CD14-positive monocyte (primary cell): ENCODE results near the gene UGT1A8. TPM values are rescaled to one million over a fixed set of nuclear protein-coding genes. Genes with fewer than 3 reads are reported as not detected.

Experiments
- DNase-seq, 3 donors: peaks; one replicate each; pipeline ENCODE4 v3.0.0-alpha.2; 2011 to 2022
- H2AFZ ChIP-seq: 2 replicates; pipeline ENCODE4 v1.6.0; 2012; ENCODE audit warnings: mild to moderate bottlenecking, low read depth, low read length, inconsistent platforms; ENCODE audit not compliant: insufficient read depth, poor library complexity, severe bottlenecking
- H3K27ac ChIP-seq, 2 donors: 1 replicate in 1 of 2; 2 replicates in 1 of 2; pipeline ENCODE4 v1.5.1; 2012 to 2013; ENCODE audit warnings: low read length in 2 of 2, control low read depth in 1 of 2, inconsistent platforms in 1 of 2, low read depth in 1 of 2, mild to moderate bottlenecking in 1 of 2
- H3K27me3 ChIP-seq, 2 donors: one replicate each; pipeline versions ENCODE4 v1.6.0 to v1.6.1; 2011 to 2013; ENCODE audit warnings: low read length in 2 of 2; ENCODE audit not compliant: control insufficient read depth in 2 of 2, insufficient read depth in 2 of 2
- H3K36me3 ChIP-seq, 2 donors: replicated peaks in 1 of 2; 1 replicate in 1 of 2; 2 replicates in 1 of 2; pipeline versions ENCODE4 v1.5.1 to v1.6.1; 2012 to 2013; ENCODE audit warnings: low read length in 2 of 2, control low read depth in 1 of 2, inconsistent platforms in 1 of 2, mild to moderate bottlenecking in 1 of 2; ENCODE audit not compliant: insufficient read depth in 2 of 2, control insufficient read depth in 1 of 2
- H3K4me1 ChIP-seq, 2 donors: 1 replicate in 1 of 2; 2 replicates in 1 of 2; pipeline versions ENCODE4 v1.5.1 to v1.6.1; 2012 to 2013; ENCODE audit warnings: low read length in 2 of 2, control low read depth in 1 of 2, inconsistent platforms in 1 of 2, mild to moderate bottlenecking in 1 of 2, moderate library complexity in 1 of 2; ENCODE audit not compliant: insufficient read depth in 2 of 2, control insufficient read depth in 1 of 2
- H3K4me2 ChIP-seq: replicated peaks from 2 replicates; pipeline ENCODE3; 2012; ENCODE audit warnings: low read length, moderate library complexity, mild to moderate bottlenecking; ENCODE audit not compliant: poor library complexity, severe bottlenecking; ENCODE audit errors: extremely low read depth
- H3K4me3 ChIP-seq, 3 experiments: fragments of 200-600 bp in 1 of 3; sonication (generic) in 1 of 3; replicated peaks in 1 of 3; 1 replicate in 2 of 3; 2 replicates in 1 of 3; pipeline ENCODE4 v1.5.1; 2011 to 2013; ENCODE audit warnings: low read length in 3 of 3, mild to moderate bottlenecking in 3 of 3, control low read depth in 2 of 3, low read depth in 2 of 3, inconsistent platforms in 1 of 3, moderate library complexity in 1 of 3
- H3K79me2 ChIP-seq: 2 replicates; pipeline ENCODE4 v1.6.0; 2012; ENCODE audit warnings: mild to moderate bottlenecking, control low read depth, inconsistent platforms, low read length, moderate library complexity; ENCODE audit not compliant: insufficient read depth
- H3K9ac ChIP-seq: 2 replicates; pipeline ENCODE4 v1.6.0; 2017; ENCODE audit warnings: low read length, mild to moderate bottlenecking; ENCODE audit not compliant: insufficient read depth, poor library complexity, severe bottlenecking
- H3K9me3 ChIP-seq, 2 donors: replicated peaks in 1 of 2; 1 replicate in 1 of 2; 2 replicates in 1 of 2; pipeline versions ENCODE4 v1.5.1 to v1.6.1; 2012 to 2013; ENCODE audit warnings: low read length in 2 of 2, control low read depth in 1 of 2; ENCODE audit not compliant: control insufficient read depth in 1 of 2, insufficient read depth in 1 of 2
- H4K20me1 ChIP-seq: 2 replicates; pipeline ENCODE4 v1.6.0; 2012; ENCODE audit warnings: mild to moderate bottlenecking, low read length, control low read depth, moderate library complexity; ENCODE audit not compliant: insufficient read depth
- H3K27ac Mint-ChIP-seq, 7 donors: one replicate each; pipeline ENCODE4 v1.8.0; 2020; ENCODE audit warnings: mild to moderate bottlenecking in 7 of 7, mixed read lengths in 7 of 7, moderate library complexity in 6 of 7, inconsistent platforms in 2 of 7
- H3K27me3 Mint-ChIP-seq, 3 donors: one replicate each; pipeline ENCODE4 v1.8.0; 2021 to 2022; ENCODE audit warnings: low read depth in 3 of 3, mild to moderate bottlenecking in 3 of 3, mixed read lengths in 3 of 3, moderate library complexity in 3 of 3, inconsistent platforms in 1 of 3
- H3K36me3 Mint-ChIP-seq, 2 donors: one replicate each; pipeline ENCODE4 v1.8.0; 2020; ENCODE audit warnings: mixed read lengths in 2 of 2, inconsistent platforms in 1 of 2, mild to moderate bottlenecking in 1 of 2
- H3K4me1 Mint-ChIP-seq: one replicate; pipeline ENCODE4 v1.8.0; 2020; ENCODE audit warnings: mild to moderate bottlenecking, mixed read lengths
- H3K4me3 Mint-ChIP-seq, 2 donors: one replicate each; pipeline ENCODE4 v1.8.0; 2020; ENCODE audit warnings: mild to moderate bottlenecking in 2 of 2, mixed read lengths in 2 of 2, moderate library complexity in 1 of 2
- H3K9me3 Mint-ChIP-seq, 7 donors: one replicate each; pipeline ENCODE4 v1.8.0; 2020 to 2022; ENCODE audit warnings: mixed read lengths in 7 of 7, mild to moderate bottlenecking in 6 of 7, moderate library complexity in 6 of 7, inconsistent platforms in 2 of 7
- CTCF ChIP-seq: fragments of 200-600 bp; IDR thresholded peaks from one replicate; pipeline ENCODE4 v1.8.0; 2022; ENCODE audit warnings: antibody characterized with exemption, mild to moderate bottlenecking
- WGBS: methylation state at CpG from one replicate; pipeline ENCODE4 v1.1.5; 2013; ENCODE audit warnings: missing lambda C conversion rate; ENCODE audit not compliant: insufficient coverage; 5-methylcytosine and 5-hydroxymethylcytosine counted together
- intact Hi-C, 2 donors: fragments of 100-400 bp; cut with micrococcal nuclease; formaldehyde crosslinking; loops; one replicate each; pipeline versions ENCODE4 v1.15.0 to v1.15.1; 2023
- polyA plus RNA-seq, 3 donors: library from polyadenylated mRNA; depleted of rRNA in 1 of 3; unstranded in 2 of 3; stranded (reverse) in 1 of 3; fragments of 300-500 nt in 2 of 3; fragments of >200 nt in 1 of 3; fragmentation: Illumina TruSeq in 2 of 3; gene quantifications; 1 replicate in 2 of 3; 2 replicates in 1 of 3; pipeline ENCODE4 v1.2.3, GENCODE V29; 2012 to 2021

The UGT1A8 gene
- polyA plus RNA-seq, 3 donors: not detected

GRCh38 chr2:233692648-233693047 lies 75.2 kb downstream of the UGT1A8 start, which contains the start of gene UGT1A6:
Gene UGT1A6 (plus strand): TSS chr2:233692890. CDS start chr2:233693005, 115 bp downstream.
- no peak within 1 kb of the TSS for H3K27ac ChIP-seq
- Mint-ChIP-seq H3K4me3 (no peak within 1 kb of the TSS), H3K4me1 (no peaks in the 10 kb centered on the region), H3K36me3 (no peaks in the 10 kb centered on the region), H3K9me3 (peaks cover 0 to 6% (median 1%) of the 10 kb centered on the region in 7 donors), H3K27me3 (peaks cover 0 to 2% (median 2%) of the 10 kb centered on the region in 3 donors), H3K27ac (no peak within 1 kb of the TSS)
- no peaks in the 10 kb centered on the region for H3K36me3 ChIP-seq
- H3K79me2 ChIP-seq: no peaks in the 10 kb centered on the region
- TF ChIP-seq CTCF: no peak
- intact Hi-C loops: no loop called here
- H3K4me1 ChIP-seq: no peaks in the 10 kb centered on the region
- H3K4me3 ChIP-seq: no peak within 1 kb of the TSS
- no peak for DNase-seq
- no peak within 1 kb of the TSS for H3K9ac ChIP-seq
- 96% methylated on average over 2 of the region's 4 CpGs for WGBS
- H3K27me3 ChIP-seq: no peaks in the 10 kb centered on the region
- no peak within 1 kb of the TSS for H2AFZ ChIP-seq
- H4K20me1 ChIP-seq: no peaks in the 10 kb centered on the region
- H3K9me3 ChIP-seq: no peaks in the 10 kb centered on the region
- no peak within 1 kb of the TSS for H3K4me2 ChIP-seq

- H3K4me1 ChIP-seq: no peaks in the 10 kb centered on the region
- H3K27me3 ChIP-seq: no peaks in the 10 kb centered on the region
- no peak overlapping the region for H3K27ac ChIP-seq
- no peak overlapping the region for H3K4me3 ChIP-seq
- H3K4me2 ChIP-seq: no peak overlapping the region
- TF ChIP-seq CTCF: no peak
- 88% methylated on average over 5 of the region's 6 CpGs for WGBS
- H3K9ac ChIP-seq: no peak overlapping the region
- H2AFZ ChIP-seq: no peak overlapping the region
- Mint-ChIP-seq H3K27ac (no peak overlapping the region), H3K4me1 (no peaks in the 10 kb centered on the region), H3K36me3 (no peaks in the 10 kb centered on the region), H3K27me3 (peaks cover 0 to 2% (median 2%) of the 10 kb centered on the region in 3 donors), H3K9me3 (peaks cover 0 to 6% (median 1%) of the 10 kb centered on the region in 7 donors), H3K4me3 (no peak overlapping the region)
- H3K79me2 ChIP-seq: no peaks in the 10 kb centered on the region
- no peaks in the 10 kb centered on the region for H4K20me1 ChIP-seq
- no peaks in the 10 kb centered on the region for H3K36me3 ChIP-seq
- H3K9me3 ChIP-seq: no peaks in the 10 kb centered on the region
- intact Hi-C loops: no loop called here
- no peak for DNase-seq
These were observed 76.5 kb downstream of the UGT1A8 start for GRCh38 chr2:233693963-233694362.
